DMS 273 treated with DMSO at 0.1 percent for 48 hours (cell line): Measurements from ENCODE around the gene KCNK4.

Experiments
- DNase-seq: peaks from one replicate; lab custom pipeline; 2025; lab: John Stamatoyannopoulos, UW

Gene KCNK4

DNA sequence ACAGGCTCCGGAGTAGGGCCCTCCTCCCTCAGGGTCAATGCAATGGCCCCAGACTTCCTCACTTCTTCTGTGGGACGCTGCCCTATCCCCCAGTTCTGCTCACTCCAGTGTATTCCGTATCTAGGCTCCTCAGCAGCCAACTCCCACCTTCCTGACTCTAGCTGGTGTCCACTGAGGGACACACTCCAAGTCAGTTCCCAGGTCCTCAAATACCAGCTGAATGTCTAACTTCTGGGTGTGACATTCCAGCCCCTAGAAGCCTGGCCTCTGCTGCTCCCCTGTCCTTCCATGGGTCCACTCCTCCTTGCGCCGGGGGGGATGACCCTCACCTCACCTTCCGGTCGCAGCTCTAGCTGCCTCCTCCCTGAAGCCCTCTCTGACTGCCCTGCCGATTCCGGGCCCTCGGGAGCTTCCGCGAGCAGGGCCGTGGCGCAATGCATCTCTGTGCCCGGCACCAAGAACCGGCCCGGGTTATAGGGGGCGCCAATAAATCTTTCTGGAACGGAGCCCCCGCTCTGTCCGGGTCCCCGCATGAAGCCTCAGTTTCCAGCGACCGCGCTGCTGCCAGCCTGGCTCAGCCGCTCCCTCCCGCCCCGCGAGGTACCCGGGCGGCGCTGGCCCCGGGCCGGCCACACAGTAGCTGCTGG is 22.1 kb upstream of the KCNK4 start:
- no peak for DNase-seq

DNA sequence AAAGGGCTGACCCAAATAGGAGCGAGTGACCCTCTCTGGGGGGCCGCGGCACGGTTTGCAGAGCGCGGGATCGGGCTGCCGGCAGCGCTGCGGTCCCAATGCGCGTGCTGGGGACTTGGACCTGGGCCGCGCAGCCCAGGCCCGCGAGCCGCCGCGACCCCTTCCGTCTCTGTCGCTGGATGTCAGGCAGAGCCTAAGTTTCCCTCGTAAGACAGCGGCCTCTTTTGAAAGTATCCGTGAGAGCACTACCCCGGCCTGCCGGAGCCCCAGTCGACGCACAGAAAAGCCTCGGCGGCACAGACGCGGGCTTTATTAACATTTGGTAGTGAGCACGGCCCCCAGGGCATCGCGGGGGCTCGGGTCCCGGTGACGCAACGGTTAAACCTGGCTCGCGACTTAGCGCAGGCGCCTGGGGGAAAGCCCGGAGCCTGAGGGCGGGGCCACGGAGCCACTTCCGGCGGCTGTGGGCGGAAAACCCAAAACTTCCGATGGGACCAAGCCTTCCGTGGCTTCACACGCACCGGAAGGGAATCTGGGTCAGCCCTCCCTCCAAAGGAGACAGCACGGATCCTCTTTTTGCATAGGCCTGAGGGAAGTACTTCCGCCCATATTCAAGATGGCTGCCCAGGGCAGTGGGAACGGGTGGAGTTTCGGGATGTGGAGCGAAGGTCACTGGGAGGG is 21.4 kb upstream of the KCNK4 start:
- DNase-seq, result peak; percentile 95

DNA sequence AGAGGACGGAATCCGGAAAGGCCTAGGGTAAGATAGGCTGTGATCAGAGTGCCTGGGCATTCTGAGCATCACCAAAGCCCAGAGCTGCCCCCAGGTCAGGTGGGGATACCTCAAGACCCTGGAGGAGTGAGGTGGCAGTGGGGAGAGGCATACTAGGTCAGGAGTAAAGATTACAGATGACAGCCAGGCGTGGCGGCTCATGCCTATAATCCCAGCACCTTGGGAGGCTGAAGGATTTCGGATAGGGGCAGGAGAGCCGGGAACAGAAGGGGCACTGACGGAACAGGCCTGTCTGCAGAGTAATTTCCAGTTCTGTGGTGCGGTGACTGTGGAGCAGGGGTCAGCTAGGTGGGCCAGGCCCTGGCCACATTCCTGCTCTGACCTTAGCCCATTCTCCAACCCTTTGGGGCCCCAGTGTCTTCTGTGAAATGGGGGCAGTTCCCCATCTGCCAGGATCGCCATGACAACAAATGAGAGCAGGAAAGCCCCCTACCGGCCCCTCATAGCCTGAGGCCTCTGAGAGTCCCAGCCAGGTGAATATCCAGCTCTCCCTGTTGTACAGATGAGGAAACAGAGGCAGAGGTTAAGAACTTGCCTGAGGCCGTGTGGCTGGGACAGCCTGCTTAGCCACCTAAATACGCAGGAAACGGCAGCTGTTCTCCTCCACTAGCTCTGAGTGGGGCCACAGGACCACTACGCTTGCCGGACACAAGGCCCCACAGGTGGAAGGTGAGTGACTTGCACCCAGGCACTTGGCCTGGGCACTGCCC is 15.9 kb upstream of the KCNK4 start:
- DNase-seq, result no peak

DNA sequence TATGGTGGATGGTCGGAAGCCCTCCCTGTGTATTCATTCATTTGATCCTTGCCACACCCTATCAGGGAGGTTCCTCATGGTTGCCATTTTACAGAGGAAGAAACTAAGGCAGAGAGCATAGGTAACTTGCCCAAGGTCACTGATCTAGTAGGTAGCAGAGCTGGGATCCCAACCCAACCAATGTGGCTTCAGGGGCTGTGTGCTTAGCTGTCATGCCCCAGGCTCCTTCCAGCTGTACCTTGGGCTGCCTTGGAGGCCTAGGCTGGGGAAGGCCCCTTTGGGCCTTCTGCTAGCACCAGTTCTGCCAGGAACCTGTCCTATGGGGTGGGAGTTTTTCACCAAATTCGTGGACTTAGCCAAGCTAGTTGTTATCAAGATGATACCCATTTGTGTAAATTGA is 15.3 kb upstream of the KCNK4 start:
- DNase-seq, result no peak

DNA sequence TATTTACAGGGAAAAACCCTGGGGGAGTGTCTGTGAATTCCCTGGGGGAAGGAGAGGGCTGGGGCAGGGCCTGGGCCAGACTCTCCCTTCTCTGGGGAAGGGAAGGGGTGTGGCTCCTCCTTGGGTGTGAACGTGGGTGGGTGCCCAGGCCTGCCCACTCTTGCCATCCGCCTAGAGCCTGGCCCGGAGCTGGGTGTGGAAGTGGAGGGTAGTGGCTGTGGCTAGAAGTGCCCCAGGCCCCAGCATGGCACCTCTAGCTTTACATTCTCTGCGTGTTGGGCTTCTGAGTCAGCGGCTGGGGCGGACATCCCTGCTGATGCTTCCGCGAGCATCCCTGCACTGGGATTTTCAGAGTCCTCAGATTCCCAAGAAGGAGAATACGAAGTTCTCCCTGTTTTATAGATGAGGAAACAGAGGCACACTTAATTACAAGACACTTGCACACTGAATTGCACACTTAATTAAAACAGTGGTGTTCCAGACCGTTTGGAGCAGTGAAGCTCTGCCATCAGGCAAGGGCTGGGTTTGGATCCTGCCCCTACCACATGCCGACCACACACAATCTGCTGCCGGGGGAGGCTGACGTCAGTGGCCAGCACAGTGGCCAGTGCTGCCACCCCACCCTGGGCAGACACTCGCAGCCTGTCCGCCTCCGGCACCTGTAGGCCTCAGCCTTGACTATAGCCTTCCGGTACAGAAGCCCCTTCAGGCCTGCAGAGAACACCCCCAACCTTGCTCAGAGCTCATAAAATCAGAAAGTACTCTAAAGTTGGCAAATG is 14.3 kb upstream of the KCNK4 start:
- no peak for DNase-seq

DNA sequence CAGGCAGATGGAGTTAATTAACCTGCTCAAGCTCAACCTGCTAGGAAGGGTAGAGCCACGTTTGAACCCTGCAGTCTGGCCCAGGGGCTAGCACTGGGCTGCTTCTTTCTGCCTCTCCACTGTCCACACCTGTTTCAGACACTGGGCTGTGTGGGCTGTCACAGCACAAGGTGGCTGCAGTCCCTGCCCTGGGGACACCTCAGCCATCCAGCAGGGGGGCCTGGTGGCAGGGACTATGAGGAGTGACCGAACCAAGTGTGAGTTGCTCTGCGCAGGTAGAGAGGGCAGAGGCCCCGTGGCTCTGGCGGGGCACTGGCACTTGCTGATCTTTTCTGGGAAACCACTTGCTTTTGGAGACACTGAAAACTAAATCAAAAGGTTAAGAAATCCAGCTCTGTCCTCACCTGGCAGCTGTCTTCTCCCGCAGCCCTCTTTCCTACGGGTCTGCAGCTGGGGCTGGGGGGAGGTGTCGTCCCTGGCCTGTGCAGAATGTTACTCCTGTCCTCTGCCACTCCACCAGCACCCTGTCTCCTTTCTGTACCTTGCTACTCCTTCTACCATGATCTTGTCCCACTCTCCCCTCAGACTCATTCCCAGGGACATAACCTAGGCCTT is 12.4 kb upstream of the KCNK4 start:
- DNase-seq, result no peak

DNA sequence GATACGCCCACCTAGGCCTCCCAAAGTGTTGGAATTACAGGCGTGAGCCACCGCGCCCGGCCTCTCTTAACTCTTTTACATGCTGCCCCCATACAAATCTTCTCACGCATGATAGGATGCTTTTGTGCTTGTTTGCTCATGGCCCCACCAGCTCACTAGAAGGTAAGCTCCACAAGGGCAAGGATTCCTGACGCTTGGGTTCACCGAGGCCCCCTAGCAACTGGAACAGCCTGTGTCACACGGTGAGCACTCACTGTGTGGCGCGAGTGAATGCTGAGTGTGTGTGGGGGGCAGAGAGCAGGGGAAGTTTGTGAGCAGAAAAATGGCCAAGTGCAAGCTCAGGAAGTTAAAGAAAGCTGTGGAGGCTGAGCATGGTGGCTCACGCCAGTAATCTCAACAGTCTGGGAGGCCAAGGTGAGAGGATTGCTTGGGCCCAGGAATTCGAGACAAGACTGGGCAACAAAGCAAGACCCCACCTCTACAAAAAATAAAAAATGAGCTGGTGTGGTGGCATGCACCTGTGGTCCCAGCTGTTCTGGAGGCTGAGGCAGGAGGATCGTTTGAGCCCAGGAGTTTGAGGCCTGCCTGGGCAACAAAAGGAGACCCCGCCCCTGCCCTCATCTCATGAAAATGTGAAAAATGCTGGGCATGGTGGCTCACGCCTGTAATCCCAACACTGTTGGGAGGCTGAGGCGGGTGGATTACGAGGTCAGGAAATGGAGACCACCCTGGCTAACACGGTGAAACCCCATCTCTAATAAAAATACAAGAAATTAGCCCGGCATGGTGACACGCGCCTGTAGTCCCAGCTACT is 8.9 kb upstream of the KCNK4 start:
- no peak for DNase-seq

DNA sequence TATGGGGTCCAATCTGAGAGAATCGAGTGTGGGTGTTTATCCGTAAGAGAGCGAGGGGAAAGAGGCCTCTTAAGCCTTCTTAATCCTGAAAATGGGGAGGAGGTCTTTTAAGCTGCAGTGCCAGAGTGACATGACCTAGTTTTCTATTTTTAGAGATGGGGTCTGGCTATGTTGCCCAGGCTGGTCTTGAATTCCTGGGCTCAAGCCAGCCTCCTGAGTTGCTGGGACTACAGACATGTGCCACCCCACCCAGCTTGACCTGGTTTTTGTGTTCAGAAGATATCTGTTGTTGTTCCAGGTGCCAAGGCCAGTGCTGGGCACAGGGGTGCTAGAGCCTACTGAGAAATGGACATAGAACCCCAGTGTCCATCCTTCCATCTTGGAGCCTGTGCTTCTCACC is 8.0 kb upstream of the KCNK4 start:
- no peak for DNase-seq

DNA sequence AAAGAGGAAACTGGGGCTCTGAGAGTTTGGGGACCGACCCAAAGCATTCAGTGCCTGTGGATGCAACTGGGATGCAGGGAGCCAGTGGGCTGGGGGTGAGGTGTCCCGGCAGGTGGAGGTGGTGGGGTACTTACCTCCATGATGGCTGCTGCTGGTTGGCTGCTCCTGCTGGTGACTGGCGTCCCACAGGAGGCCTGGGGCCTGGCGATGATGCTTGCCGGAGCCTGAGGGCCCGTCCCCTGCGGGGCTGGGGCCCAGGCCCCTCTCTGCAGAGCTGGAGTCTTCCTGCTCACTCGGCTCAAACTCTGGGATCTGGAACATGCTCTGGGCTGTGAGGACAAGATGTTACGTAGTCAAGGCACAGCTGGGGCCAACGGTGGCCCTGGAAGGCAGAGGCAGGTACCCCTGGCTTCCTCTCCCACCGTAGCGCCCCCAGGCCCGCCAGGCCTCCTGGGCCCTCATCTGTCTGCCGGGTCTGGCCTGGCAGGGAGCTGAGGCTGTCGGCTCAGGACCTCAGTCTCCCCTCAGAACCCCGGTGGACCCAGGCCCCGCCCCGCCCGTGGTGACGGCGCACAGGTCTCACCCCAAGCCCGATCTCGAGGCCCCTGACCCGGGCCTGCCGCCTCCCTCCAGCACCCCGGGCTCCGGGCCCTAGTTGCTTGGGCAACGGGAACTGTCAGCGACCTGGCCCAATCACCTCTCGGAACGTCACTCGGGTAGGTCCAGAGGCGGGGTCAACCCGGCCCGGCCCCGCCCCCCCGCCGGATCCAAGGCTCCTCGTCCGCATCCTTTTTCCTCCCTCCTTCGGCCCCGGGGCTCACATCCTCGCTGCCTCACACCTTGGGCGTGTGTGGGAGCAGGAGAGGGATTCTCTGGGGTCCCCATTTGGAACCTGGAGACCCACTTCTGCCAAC is 6.8 kb upstream of the KCNK4 start, which contains the start of gene BAD:
TSS of gene BAD (minus strand) at position 618 of the 914 bp plus-strand sequence. CDS start at position 321, 297 bp downstream.
- peak; percentile 53 for DNase-seq

DNA sequence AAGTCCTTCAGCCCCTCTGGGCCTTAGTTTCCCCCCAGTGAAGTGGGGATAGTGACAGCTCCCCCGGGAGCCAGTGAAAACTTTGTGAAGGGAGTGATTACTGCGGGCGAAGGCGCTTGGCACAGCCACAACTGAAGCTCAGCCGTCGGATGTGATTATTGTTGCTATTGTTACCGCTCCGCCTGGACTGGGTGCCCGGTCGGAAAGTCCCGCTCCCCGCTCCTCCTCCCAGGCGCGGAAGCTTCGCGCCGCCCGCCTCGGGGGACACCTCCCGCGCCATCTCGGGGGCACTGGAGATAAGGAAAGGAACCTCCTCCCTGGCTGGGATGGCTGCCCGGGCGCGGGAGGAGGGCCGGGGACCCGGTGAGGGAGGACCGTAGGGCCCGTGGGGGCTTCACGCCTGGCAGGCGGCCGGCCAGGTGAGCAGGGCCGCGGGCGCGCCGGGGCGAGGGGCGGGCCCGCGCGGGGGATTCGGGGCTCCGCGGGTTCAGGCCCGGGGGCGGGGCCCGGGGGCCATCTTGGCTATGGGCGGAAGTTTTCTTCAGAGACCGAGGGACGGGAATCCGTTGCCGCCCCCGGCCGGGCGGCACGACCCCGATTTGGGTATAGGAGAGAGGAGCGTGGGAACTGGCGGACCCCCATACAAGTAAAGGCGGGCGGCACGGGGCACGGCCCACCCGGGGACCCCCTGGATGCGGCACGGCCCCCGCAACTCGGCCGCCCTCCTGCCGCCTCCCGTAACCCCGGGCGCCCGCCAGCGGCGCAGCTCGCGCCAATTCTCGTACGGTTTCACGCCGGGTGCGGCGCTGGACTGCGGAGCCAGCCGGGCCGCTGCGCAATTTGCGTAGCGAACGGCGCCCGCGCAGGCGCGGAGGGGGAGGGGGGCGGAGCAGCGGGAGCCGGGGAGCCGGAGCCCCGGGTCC is 5.9 kb upstream of the KCNK4 start, which contains the start of gene GPR137:
TSS of gene GPR137 (plus strand) at position 887 of the 923 bp plus-strand sequence. CDS start 677 bp downstream, outside the sequence.
- no peak for DNase-seq

DNA sequence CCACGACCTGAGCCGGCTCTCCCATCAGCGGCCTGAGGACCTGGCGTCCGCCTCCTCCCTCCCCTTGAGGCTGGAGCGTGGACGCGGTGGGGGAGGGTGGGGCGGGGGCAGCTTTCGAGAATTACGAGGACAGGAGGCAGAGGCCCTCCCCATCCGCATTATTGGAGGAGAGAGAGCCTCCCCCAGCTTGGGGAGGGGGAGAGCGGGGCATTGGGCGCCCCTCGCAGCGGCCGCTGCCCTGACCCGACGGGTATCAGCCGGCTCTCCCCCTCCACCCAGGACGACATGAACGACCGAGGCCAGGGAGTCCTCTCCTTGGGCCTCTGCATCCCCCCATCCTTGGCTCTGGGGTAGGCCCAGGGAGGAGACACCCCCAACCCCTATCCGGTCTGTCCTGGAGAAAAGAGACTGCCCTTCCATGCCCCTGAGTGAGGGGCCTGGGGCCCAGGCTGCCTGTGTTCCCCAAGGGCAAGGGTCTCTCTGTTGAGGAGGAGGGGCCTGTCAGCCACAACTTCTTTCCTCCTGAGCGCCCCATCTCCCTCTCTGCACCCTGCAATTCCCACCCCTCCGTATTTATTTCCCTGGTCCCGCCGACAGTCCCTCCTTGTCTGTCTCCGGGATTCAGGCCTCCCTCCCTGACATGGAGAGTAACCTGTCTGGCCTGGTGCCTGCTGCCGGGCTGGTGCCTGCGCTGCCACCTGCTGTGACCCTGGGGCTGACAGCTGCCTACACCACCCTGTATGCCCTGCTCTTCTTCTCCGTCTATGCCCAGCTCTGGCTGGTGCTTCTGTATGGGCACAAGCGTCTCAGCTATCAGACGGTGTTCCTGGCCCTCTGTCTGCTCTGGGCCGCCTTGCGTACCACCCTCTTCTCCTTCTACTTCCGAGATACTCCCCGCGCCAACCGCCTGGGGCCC is 5.0 kb upstream of the KCNK4 start:
- DNase-seq, result peak; percentile 23

DNA sequence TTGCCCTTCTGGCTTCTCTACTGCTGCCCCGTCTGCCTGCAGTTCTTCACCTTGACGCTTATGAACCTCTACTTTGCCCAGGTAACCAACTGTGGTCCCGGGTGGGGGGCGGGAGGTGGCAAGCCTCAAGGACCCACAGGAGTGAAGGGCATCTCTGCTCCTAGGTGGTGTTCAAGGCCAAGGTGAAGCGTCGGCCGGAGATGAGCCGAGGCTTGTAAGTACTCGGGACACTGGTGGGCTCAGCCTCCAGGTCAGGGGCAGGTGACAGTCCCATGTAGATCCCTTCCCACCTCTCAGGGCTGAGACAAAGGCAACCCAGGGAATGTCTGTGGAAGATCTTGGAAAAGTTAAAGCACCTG is 4.3 kb upstream of the KCNK4 start:
- DNase-seq, result no peak

DNA sequence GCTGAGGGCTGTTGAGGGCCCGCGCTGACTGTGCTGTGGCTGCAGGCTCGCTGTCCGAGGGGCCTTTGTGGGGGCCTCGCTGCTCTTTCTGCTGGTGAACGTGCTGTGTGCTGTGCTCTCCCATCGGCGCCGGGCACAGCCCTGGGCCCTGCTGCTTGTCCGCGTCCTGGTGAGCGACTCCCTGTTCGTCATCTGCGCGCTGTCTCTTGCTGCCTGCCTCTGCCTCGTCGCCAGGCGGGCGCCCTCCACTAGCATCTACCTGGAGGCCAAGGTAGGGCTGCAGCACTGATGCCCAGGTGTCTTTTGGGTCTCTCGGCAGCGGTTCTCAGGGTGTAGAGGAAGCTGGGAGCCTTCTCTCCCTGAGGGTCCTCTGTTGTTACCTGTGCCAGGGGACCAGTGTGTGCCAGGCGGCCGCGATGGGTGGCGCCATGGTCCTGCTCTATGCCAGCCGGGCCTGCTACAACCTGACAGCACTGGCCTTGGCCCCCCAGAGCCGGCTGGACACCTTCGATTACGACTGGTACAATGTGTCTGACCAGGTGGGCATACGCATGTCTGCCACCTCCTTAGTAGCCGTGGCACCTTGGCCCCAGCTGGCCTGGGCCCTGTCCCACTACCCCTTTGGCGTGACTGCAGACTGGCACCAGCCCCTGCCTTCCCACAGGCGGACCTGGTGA is 3.3 kb upstream of the KCNK4 start:
- no peak for DNase-seq

DNA sequence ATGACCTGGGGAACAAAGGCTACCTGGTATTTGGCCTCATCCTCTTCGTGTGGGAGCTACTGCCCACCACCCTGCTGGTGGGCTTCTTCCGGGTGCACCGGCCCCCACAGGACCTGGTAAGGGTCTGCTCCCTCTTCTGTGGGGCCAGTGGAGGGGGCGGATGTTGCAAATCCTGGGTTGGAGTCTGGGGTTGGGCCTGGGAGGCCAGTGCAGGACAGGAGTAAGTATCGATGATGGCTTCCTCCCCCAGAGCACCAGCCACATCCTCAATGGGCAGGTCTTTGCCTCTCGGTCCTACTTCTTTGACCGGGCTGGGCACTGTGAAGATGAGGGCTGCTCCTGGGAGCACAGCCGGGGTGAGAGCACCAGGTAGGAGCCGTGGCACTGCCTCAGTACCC is 2.8 kb upstream of the KCNK4 start:
- DNase-seq, result no peak

DNA sequence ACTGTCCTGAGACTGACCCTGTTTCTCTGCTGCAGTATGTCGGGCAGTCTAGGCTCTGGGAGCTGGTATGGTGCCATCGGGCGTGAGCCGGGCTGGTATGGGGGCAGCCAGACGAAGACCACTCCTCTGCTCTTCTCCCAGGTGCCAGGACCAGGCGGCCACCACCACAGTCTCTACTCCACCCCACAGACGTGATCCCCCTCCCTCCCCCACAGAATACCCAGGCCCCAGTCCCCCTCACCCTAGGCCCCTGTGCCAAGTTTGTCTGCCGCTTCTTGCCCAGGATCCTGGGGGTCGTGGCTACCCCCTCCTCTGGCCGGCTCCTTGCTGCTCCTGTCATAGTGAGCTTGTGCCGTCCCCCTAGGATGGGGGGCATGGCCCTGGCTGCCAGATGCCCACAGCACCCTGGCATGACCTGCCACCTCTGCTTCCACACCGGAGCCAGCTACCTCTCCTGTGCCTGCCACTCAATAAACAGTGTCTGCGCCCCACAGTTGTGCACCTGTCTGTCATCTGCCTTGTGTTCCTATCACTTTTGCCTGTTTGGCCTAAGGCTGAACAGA is 2.0 kb upstream of the KCNK4 start:
- DNase-seq, result no peak

DNA sequence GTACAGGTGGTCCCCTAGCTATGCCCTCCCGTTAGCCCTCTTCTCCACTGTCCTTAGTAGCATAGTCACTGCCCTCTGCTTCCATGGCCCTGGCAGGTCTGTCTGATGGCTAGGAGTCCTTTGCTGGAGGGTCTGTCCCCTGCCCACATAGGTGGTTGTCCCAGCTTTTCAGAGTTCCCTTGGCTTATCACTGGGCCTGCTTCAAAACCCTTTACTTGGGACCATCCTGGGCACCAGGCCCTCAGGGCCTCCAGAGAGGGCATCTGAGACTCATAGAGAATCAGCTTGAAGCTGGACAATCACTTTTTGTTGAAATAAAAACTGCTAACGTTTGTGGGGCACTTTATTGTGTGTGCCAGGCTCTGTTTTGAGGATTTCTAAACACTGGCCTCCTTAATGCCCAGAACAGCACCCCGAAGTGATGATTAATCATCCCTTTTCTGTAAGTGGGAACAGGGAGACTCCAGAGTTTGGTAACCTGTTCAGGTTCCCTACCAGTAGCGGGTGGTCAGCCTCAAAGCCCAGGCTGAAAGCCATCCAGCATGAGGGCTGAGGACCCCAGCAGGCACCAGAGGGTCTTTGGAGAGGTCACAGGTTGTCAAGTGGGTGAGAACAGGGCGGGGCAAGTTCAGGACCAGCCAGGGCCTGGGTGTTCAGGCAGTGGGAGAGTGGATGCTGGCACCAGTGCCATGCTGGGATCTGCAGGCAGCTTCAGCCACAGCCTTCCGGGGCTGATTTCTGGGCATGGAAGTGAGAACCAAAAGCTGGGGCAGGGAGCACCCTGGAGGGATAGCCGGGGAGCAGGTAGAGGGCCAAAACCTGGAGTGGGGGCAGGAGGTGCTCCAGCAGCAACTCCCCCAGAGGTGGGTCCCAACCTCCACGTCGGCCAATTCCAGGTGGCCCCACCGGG is 495 bp upstream of the KCNK4 start:
- no peak for DNase-seq
